Measurements from ENCODE around the gene LYPD6.

GRCh38 chr2:149310349-149310748 is 20.0 kb upstream of the LYPD6 start:
- TF ChIP-seq CTCF (IDR thresholded peaks at IDR 0.05) (no peak), ZFX (IDR thresholded peaks at IDR 0.05; ENCODE audit: borderline replicate concordance) (no peak)
